Measurements from ENCODE around the gene SLC7A5.

The SLC7A5 gene

DNA sequence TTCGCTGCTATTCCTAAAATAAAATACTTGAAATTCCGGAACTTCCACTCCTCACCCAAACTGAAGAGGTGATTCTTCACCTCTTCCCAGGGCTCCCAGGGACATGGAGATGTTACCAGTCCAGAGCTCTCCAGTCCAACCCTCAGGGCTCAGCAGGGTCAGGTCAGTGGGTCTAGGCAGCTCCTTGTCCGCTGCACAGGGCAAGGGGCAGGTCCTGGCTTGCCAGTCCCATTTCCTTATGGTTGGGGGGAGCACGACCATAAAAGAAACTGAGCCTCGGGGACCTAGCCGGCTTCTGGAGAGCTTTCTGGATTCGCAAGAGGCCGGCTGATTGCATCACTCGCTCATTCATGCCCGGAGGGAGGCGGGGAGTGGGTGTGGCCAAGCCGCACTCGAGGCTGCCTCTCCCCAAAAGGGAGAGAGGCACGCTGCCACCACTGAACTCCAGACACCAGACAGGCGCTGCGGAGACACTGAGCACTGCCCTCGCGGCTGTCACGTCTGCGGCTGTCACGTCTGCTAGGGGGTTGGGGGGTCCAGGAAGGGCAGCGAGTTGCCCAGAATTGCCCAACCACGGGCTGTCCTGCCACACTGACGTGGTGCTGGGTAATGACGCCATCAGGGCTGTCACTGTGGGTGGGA, 15.8 kb downstream of the SLC7A5 start:
- peak; percentile 92 for DNase-seq (ENCODE audit: low spot score)
- in situ Hi-C loops (cut with MboI; ENCODE audit: low sequenced_read_pairs, unreplicated experiment), result loop anchor here (5.0 kb wide), 1 partner anchor 76 kb away; no protein-coding TSS in a partner anchor
- TF ChIP-seq, protein P1, sequence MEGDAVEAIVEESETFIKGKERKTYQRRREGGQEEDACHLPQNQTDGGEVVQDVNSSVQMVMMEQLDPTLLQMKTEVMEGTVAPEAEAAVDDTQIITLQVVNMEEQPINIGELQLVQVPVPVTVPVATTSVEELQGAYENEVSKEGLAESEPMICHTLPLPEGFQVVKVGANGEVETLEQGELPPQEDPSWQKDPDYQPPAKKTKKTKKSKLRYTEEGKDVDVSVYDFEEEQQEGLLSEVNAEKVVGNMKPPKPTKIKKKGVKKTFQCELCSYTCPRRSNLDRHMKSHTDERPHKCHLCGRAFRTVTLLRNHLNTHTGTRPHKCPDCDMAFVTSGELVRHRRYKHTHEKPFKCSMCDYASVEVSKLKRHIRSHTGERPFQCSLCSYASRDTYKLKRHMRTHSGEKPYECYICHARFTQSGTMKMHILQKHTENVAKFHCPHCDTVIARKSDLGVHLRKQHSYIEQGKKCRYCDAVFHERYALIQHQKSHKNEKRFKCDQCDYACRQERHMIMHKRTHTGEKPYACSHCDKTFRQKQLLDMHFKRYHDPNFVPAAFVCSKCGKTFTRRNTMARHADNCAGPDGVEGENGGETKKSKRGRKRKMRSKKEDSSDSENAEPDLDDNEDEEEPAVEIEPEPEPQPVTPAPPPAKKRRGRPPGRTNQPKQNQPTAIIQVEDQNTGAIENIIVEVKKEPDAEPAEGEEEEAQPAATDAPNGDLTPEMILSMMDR (IDR thresholded peaks at IDR 0.05; ENCODE audit: borderline replicate concordance, control extremely low read depth, extremely low read depth, insufficient read depth, missing control alignments), result no peak

DNA sequence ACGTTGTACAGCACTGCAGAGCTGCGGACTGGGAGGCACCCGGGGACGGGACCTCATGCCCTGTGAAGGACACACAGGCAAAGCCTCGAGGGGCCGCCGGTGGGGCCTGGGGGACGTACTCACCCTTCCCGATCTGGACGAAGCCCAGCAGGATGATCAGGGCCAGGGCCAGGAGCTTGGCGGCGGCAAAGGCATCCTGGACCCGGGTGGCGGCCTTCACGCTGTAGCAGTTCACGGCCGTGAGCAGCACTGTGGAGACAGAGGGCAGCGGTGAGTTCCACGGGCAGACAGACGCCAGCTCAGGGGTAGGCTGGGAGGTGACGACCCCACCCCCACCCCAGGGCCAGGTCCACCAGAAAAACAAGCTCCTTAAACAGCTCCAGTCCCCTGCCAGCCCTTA, 17.7 kb downstream of the SLC7A5 start:
- in situ Hi-C loops (cut with MboI; ENCODE audit: low sequenced_read_pairs, unreplicated experiment), result loop anchor here (5.0 kb wide), 1 partner anchor 74 kb away; no protein-coding TSS in a partner anchor
- TF ChIP-seq, protein P1 (IDR thresholded peaks at IDR 0.05; ENCODE audit: borderline replicate concordance, control extremely low read depth, extremely low read depth, insufficient read depth, missing control alignments), result no peak
- no peak for DNase-seq (ENCODE audit: low spot score)

DNA sequence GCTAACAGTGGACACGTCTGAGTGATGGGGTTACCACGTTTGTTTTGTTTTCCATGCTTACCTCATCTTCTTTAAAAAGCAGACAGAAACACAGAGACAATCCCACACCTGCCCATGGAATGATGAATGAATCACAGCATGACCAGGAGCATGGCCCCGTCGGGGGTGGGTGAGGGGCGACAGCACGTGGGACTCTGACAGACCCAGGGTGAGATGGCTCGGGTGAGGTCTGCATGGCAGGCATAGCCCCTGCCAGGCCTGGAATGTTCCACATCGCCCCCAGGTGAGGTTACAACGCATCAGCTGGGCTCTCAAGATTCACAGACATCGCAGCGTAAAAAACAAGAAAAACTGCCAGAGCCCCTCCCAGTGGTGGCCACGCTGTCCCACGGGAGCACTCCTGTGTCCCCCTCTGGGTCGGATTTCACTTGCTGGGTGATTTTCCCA, 18.1 kb downstream of the SLC7A5 start:
- TF ChIP-seq, protein P1 (IDR thresholded peaks at IDR 0.05; ENCODE audit: borderline replicate concordance, control extremely low read depth, extremely low read depth, insufficient read depth, missing control alignments), result no peak
- DNase-seq (ENCODE audit: low spot score), result no peak
- in situ Hi-C loops (cut with MboI; ENCODE audit: low sequenced_read_pairs, unreplicated experiment), result loop anchor here (5.0 kb wide), 1 partner anchor 74 kb away; no protein-coding TSS in a partner anchor

DNA sequence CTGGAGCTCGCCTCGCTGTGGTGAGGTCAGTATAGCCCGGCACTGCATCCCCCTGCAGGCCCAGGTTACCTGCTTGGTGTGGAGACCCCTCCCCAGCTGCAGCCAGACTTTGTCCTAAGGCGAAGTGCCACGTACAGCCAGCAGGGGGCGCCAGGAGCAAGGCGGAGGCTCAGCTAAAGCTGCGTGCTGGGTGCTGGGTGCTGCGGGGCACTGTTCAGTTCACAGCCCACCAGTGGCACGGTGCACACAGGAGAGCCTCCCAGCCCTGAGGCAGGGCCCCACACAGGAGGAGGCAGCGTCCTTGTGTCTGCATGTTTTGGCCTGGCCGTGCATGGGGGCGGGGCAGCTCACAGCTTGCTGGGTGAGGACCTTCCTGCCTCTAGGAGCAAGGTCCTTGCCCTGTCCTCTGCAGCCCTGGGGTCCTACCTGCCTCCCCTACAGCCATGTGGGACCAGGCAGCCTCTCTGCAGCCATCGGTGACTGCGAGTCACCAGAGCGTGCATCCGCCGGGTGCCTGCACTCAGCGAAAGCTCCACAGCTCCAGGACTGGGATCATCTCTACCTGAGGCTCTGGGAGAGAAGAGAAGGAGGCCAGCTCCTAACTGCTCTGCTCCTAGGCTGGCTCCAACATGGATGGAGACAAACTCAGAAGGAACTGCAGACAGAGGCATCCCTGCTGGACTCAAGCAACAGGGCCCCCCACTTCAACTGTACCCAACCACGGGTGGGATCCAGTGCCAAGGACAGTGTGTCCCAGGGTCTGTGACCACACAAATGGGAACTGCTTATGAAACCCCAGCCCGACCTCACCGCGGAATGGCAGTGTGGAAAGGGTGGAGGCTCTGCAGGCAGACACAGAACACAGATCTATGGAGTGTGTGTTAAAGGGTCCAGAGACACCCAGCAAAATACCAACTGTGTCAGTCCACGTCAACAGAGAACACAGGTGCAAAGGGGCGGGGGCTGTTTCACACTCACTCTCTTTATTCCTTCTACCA, 19.0 kb downstream of the SLC7A5 start:
- TF ChIP-seq, protein P1 (IDR thresholded peaks at IDR 0.05; ENCODE audit: borderline replicate concordance, control extremely low read depth, extremely low read depth, insufficient read depth, missing control alignments), result peak; percentile 92
- peak; percentile 90 for DNase-seq (ENCODE audit: low spot score)
- in situ Hi-C loops (cut with MboI; ENCODE audit: low sequenced_read_pairs, unreplicated experiment), result loop anchor here (5.0 kb wide), 1 partner anchor 73 kb away; no protein-coding TSS in a partner anchor

GRCh38 chr16:87849419-87850008, 19.8 kb downstream of the SLC7A5 start:
- in situ Hi-C loops (cut with MboI; ENCODE audit: low sequenced_read_pairs, unreplicated experiment), result loop anchor here (5.0 kb wide), 1 partner anchor 72 kb away; no protein-coding TSS in a partner anchor
- TF ChIP-seq, protein P1 (IDR thresholded peaks at IDR 0.05; ENCODE audit: borderline replicate concordance, control extremely low read depth, extremely low read depth, insufficient read depth, missing control alignments), result no peak

More at GRCh38 chr16:87849419-87850008, 19.8 kb downstream of the SLC7A5 start:
- no peak for DNase-seq (ENCODE audit: low spot score)
